ENCODE measurements around the gene SLC26A1.

Gene SLC26A1

GRCh38 chr4:985123-985830, 7.9 kb downstream of the SLC26A1 start:
- 0 out of 2 replicates have a peak, but pooled peaks have one; percentile 26 for TF ChIP-seq MAX (IDR thresholded peaks at IDR 0.05)
- TF ChIP-seq ZBTB7A (IDR thresholded peaks at IDR 0.05; ENCODE audit: low read depth) = no peak
- peak; percentile 49; the same call in 1 of the 2 replicates for TF ChIP-seq YY1 (IDR thresholded peaks at IDR 0.05; ENCODE audit: low read depth)
- TF ChIP-seq EGR1 (IDR thresholded peaks at IDR 0.05) = no peak
- TF ChIP-seq RAD21 (IDR thresholded peaks at IDR 0.05; ENCODE audit: low read depth) = no peak
- TF ChIP-seq FOXM1 (IDR thresholded peaks at IDR 0.05; ENCODE audit: borderline replicate concordance, low read depth) = no peak
- no peak for TF ChIP-seq EP300 (IDR thresholded peaks at IDR 0.05; ENCODE audit: borderline replicate concordance)
- TF ChIP-seq CEBPB (IDR thresholded peaks at IDR 0.05) = no peak
- TF ChIP-seq TAF1 (IDR thresholded peaks at IDR 0.05; ENCODE audit: low read depth) = peak; percentile 28; the same call in 1 of the 2 replicates
- TF ChIP-seq TCF12 (IDR thresholded peaks at IDR 0.05; ENCODE audit: low read depth) = no peak
- no peak for TF ChIP-seq REST (IDR thresholded peaks at IDR 0.05; ENCODE audit: low read depth)
- no peak for TF ChIP-seq NFIC (IDR thresholded peaks at IDR 0.05)
- no peak for TF ChIP-seq TEAD4 (IDR thresholded peaks at IDR 0.05)
- no peak for TF ChIP-seq USF1 (IDR thresholded peaks at IDR 0.05)

- TF ChIP-seq NFIC (IDR thresholded peaks at IDR 0.05) (no peak), USF1 (IDR thresholded peaks at IDR 0.05) (no peak), EP300 (IDR thresholded peaks at IDR 0.05; ENCODE audit: borderline replicate concordance) (no peak), REST (IDR thresholded peaks at IDR 0.05; ENCODE audit: low read depth) (no peak), FOXM1 (IDR thresholded peaks at IDR 0.05; ENCODE audit: borderline replicate concordance, low read depth) (no peak), CEBPB (IDR thresholded peaks at IDR 0.05) (no peak)
These were observed 8.7 kb downstream of the SLC26A1 start for GRCh38 chr4:984336-985054.

GRCh38 chr4:982814-983213, 10.4 kb downstream of the SLC26A1 start:
- TF ChIP-seq REST (IDR thresholded peaks at IDR 0.05; ENCODE audit: low read depth) = no peak
- TF ChIP-seq CEBPB (IDR thresholded peaks at IDR 0.05) = no peak
- no peak for TF ChIP-seq TEAD4 (IDR thresholded peaks at IDR 0.05)
- TF ChIP-seq CREB1 (IDR thresholded peaks at IDR 0.05; ENCODE audit: low read depth) = no peak
- TF ChIP-seq USF1 (IDR thresholded peaks at IDR 0.05) = no peak
- no peak for TF ChIP-seq MAX (IDR thresholded peaks at IDR 0.05)
- no peak for TF ChIP-seq EGR1 (IDR thresholded peaks at IDR 0.05)
- no peak for TF ChIP-seq TAF1 (IDR thresholded peaks at IDR 0.05; ENCODE audit: low read depth)
- no peak for TF ChIP-seq NFIC (IDR thresholded peaks at IDR 0.05)
- TF ChIP-seq FOXM1 (IDR thresholded peaks at IDR 0.05; ENCODE audit: borderline replicate concordance, low read depth) = no peak

- TF ChIP-seq TAF1 (IDR thresholded peaks at IDR 0.05; ENCODE audit: low read depth) = no peak
- TF ChIP-seq RAD21 (IDR thresholded peaks at IDR 0.05; ENCODE audit: low read depth) = no peak
- no peak for TF ChIP-seq CEBPB (IDR thresholded peaks at IDR 0.05)
These were observed 10.9 kb downstream of the SLC26A1 start for GRCh38 chr4:982291-982690.

Measured in Ishikawa (cell line).